ENCODE data around the gene PPP1R2. TPM values are rescaled to one million over a fixed set of nuclear protein-coding genes. Genes with fewer than 3 reads are reported as not detected.

Gene PPP1R2
- total and polyA plus RNA-seq, 2 donors from 2014 or later: 34.0 to 49.0 TPM

- Histone ChIP-seq H3K4me3 (ENCODE audit: low read length in 3 of 3) (no peak overlapping the region), H3K9me3 (ENCODE audit: control insufficient read depth in 2 of 3, insufficient read depth in 1 of 3, low read length in 3 of 3) (no peaks in the 10 kb centered on the region), H3K27ac (ENCODE audit: low read depth in 2 of 2, low read length in 2 of 2) (no peak overlapping the region), H3K9ac (ENCODE audit: low read length in 3 of 3) (no peak overlapping the region), H3K36me3 (ENCODE audit: control insufficient read depth in 2 of 3, insufficient read depth in 3 of 3, low read length in 3 of 3) (no peaks in the 10 kb centered on the region), H3K27me3 (ENCODE audit: control insufficient read depth, insufficient read depth, low read length) (no peaks in the 10 kb centered on the region), H3K4me1 (ENCODE audit: control insufficient read depth in 2 of 3, insufficient read depth in 2 of 3, low read depth in 1 of 3, low read length in 3 of 3) (peaks cover 0 to 6% (median 2%) of the 10 kb centered on the region in 3 donors)
- TF ChIP-seq CTCF (IDR thresholded peaks at IDR 0.05; ENCODE audit: borderline replicate concordance, extremely low read depth, insufficient read depth): no peak
- intact Hi-C loops (cut with DNase I): no loop called here
- no peak for FAIRE-seq
- DNase-seq: no peak
Measured at GRCh38 chr3:195563317-195563716, 20.2 kb upstream of the PPP1R2 start.

GRCh38 chr3:195559723-195560409 lies 16.7 kb upstream of the PPP1R2 start:
- no peak overlapping the region for H3K27ac ChIP-seq (ENCODE audit: low read depth in 2 of 2, low read length in 2 of 2)
- no peaks in the 10 kb centered on the region for H3K36me3 ChIP-seq (ENCODE audit: control insufficient read depth in 2 of 3, insufficient read depth in 3 of 3, low read length in 3 of 3)
- FAIRE-seq (no peak), DNase-seq (no peak)
- no peaks in the 10 kb centered on the region for H3K9me3 ChIP-seq (ENCODE audit: control insufficient read depth in 2 of 3, insufficient read depth in 1 of 3, low read length in 3 of 3)
- no peak overlapping the region for H3K4me3 ChIP-seq (ENCODE audit: low read length in 3 of 3)
- TF ChIP-seq CTCF (IDR thresholded peaks at IDR 0.05; ENCODE audit: borderline replicate concordance, extremely low read depth, insufficient read depth): no peak
- no peak overlapping the region for H3K9ac ChIP-seq (ENCODE audit: low read length in 3 of 3)
- intact Hi-C loops (cut with DNase I): no loop called here
- H3K4me1 ChIP-seq (ENCODE audit: control insufficient read depth in 2 of 3, insufficient read depth in 2 of 3, low read depth in 1 of 3, low read length in 3 of 3): peaks cover 0 to 7% (median 0%) of the 10 kb centered on the region in 3 donors
- no peaks in the 10 kb centered on the region for H3K27me3 ChIP-seq (ENCODE audit: control insufficient read depth, insufficient read depth, low read length)

GRCh38 chr3:195558602-195559001 lies 15.5 kb upstream of the PPP1R2 start:
- intact Hi-C loops (cut with DNase I): no loop called here
- H3K27ac ChIP-seq (ENCODE audit: low read depth in 2 of 2, low read length in 2 of 2): no peak overlapping the region
- no peaks in the 10 kb centered on the region for H3K27me3 ChIP-seq (ENCODE audit: control insufficient read depth, insufficient read depth, low read length)
- no peak overlapping the region for H3K9ac ChIP-seq (ENCODE audit: low read length in 3 of 3)
- H3K4me1 ChIP-seq (ENCODE audit: control insufficient read depth in 2 of 3, insufficient read depth in 2 of 3, low read depth in 1 of 3, low read length in 3 of 3): peaks cover 0 to 7% (median 0%) of the 10 kb centered on the region in 3 donors
- peak in 4 of 5 donors; percentile 43 to 81 (median 60) for DNase-seq
- FAIRE-seq: no peak
- no peak overlapping the region for H3K4me3 ChIP-seq (ENCODE audit: low read length in 3 of 3)
- peak; percentile 56 for TF ChIP-seq CTCF (IDR thresholded peaks at IDR 0.05; ENCODE audit: borderline replicate concordance, extremely low read depth, insufficient read depth)
- no peaks in the 10 kb centered on the region for H3K36me3 ChIP-seq (ENCODE audit: control insufficient read depth in 2 of 3, insufficient read depth in 3 of 3, low read length in 3 of 3)
- H3K9me3 ChIP-seq (ENCODE audit: control insufficient read depth in 2 of 3, insufficient read depth in 1 of 3, low read length in 3 of 3): no peaks in the 10 kb centered on the region
